Activated T-cell treated with anti-CD3 and anti-CD28 coated beads for 48 hours (primary cell): Measurements from ENCODE around the gene C5orf15.
A peak's percentile ranks its signal among the peaks of the same experiment; 100 is the strongest.
"Not testable (repeated sequence)": the region's sequence is repeated elsewhere in the genome, so short reads cannot be mapped to it uniquely, and the experiment has no call there.

Source experiments
- DNase-seq: peaks from one replicate; pipeline ENCODE4 v3.0.0-alpha.2; 2020; ENCODE audit warnings: low read depth

Gene C5orf15

GRCh38 chr5:133937628-133938027, 30.8 kb downstream of the C5orf15 start:
- DNase-seq, result not testable (repeated sequence)

DNA sequence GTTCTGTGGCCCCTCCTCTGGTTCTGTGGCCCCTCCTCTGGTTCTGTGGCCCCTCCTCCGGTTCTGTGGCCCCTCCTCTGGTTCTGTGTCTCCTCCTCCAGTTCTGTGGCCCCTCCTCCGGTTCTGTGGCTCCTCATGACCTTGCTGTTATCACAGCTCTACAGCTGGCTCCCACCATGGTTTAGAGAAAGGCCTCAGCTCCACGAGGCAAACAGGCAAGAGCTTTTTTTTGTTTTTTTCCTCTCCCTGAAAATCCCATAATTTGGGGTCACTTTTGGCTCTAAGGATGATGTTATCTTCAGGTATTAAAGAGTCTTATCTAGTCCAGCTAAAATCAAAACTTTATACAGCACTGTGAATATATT, 31.8 kb downstream of the C5orf15 start:
- DNase-seq, result no peak

- DNase-seq, result not testable (repeated sequence)
Observed at GRCh38 chr5:133935991-133936650, 32.3 kb downstream of the C5orf15 start.

GRCh38 chr5:133935667-133935940, 32.8 kb downstream of the C5orf15 start:
- DNase-seq, result no peak

- DNase-seq, result no peak
Observed at GRCh38 chr5:133934822-133935666, 33.4 kb downstream of the C5orf15 start.

DNA sequence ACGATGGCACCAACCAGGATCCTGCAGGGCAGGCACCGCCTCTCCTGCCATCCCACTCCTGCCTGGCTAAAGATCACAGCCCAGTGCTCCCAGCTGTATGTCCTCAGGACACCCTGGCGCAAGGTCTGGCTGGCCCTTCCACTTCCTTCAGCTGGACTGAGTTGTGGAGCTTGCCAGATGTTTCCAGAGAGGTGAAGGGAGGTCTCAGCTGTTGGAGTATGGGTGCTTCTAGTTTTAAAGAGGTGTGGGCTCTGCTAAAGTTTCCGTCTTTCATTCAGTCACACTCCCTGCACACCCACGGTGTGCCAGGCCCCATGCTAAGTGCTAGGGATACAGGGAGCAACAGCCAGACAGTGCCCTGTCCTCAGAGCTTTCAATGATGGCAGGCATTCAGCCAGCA, 34.1 kb downstream of the C5orf15 start:
- DNase-seq, result no peak

DNA sequence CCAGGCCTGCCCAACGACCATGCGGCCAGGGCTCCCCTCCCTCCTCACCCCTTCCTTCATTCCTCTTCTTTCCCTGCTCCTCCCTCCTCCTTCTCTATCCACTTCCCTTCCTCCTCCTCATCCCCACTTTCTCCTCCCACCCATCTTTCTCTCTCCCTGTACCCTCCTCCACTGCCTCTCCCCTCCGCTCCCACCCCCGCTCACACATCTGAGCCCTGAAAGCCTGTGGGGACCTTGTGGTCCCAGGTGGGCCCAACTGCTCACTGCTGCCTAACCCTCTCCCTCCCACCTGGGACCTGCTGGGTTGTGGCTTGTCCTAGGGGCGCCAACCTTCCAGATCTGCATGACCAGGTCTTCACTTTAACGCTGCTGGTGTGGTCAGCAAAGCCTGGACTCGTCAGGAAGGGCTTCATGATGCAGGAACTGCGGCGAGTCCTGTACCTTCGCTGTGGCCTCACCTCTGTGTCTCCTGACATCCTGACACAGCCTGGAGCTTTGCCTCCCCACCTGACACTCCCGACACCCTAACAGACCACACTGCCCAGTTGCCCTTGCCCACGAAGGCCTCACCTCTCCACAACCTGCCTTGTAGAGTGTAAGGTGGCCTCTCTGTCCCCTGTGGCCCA, 34.6 kb downstream of the C5orf15 start:
- no peak for DNase-seq

GRCh38 chr5:133933169-133933509, 35.3 kb downstream of the C5orf15 start:
- DNase-seq, result no peak

DNA sequence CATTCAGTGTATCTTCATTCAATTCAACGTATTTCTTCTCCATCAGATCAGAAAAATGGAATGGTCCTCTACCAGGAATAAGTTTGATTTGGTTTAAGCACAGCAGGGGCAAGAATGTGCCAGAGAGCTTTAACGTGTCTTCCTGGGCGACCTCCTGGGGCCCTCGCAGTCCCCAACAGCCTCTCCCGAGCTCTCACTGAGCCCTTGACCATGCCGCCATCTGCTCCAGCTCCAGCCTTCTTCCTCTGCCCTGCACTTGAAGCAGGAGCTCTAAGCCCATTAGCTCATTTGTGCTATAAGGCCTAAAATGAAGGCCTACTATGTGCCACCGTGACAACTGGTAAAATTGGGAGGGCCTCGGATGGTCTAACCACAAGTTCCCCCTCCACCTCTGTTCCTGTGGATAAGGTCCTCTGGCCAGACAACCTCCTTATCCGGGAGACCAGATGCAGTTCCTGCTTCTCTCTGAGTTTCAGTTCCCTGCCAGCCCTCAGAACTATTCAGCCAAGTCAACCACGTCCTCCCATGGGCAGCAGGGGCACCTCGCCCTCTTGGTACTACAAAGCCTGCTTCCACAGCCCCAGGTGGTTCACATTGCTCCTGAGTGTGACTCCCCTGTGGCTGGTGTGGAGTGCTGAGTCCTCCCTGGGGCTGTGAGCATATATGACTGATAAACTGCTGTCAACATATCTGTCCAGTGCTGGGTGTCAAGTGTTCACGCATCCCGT, 35.8 kb downstream of the C5orf15 start:
- DNase-seq, result no peak

- no peak for DNase-seq
Observed at GRCh38 chr5:133931546-133931945, 36.9 kb downstream of the C5orf15 start.

DNA sequence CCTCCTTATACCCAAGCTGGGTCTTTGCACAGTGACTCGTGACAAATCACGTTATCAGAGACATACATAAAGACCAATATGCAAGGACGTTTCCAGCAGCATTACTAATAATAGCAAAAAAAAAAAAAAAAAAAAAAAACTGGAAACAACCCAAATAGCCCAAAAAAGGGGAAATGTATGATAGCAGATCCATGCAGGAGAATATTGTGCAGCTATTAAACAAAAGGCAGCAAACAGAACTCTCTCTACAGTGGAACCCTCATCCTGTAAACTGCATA, 37.7 kb downstream of the C5orf15 start:
- DNase-seq, result no peak

- DNase-seq, result peak; percentile 64
Observed at GRCh38 chr5:133930061-133930812, 38.2 kb downstream of the C5orf15 start.

DNA sequence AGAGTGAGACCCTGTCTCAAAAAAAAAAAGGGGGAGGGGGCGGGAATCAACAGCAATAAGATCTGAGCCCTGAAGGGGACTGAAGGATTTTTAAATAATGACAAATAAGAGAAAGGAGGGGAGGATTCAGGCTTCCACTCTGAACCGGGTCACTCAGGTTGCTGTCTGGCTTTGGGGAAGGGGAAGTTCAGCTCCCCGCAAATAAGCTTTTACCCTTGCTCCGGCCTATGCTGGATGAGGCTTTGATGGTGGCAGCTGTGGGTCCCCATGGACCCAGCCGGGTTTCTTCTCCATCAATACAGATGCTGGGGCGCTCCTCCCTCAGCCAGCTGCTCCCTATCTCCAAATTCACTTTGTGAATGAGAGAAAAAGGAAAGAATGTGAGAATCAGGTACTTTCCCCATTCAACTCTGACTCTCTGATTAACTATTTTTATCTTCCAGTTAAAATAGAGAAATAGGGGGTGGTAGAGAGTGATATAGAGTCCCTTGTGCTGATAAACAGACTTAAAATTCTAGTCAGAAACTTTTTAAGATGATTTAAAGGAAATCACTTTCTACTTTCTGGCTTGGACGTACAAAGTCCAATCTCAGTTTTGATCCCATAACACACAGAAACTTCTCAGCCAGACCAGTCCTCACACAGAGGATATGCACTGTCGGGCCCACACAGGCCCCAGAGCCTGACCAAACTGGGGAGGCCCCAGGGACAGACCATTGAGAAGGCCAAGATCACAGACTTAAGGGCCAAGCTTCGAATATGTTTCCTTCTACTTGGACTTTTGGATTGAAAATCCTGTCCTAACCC, 39.6 kb downstream of the C5orf15 start:
- DNase-seq, result no peak

DNA sequence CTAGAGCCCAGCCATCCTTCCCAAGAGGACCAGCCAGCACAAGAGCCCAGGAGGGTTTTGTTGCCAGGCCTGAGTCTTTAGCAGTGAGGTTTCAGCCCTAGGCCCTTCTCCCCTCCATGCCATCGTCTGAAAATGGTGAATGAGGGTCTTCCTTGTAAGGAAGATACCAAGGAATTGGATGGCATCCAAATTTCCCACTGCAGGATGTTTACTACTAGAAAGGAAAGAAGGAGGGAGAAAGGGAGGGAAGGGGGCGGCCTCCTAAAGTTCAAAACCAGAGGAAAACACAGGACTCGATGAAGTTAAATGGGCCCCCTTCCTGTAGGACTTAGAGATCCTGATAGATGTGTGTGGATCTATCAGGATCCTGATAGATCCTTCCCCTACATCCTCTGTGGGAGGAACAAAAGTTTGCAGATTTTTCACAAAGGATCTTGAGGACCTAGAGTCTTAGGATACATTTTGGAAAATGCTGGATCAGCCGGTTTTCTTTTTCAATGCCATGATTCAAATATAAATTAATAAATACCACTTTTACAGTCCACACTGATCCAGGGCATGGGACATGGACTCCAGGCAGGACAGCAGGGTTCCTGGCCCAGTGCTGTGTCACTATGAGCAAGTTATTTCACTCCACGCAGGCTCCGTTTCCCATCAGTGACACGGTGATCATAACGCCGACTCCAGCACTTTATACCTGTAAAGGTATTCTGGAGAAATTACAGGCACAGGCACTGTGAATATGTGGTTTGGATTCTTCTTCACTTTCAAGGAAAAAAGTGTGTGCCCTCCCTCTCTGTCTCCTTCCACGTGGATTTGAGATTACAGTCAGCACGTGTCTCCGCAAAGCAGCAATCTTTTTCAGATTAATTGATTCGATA, 40.9 kb downstream of the C5orf15 start:
- no peak for DNase-seq

GRCh38 chr5:133926489-133927299, 41.7 kb downstream of the C5orf15 start:
- no peak for DNase-seq

DNA sequence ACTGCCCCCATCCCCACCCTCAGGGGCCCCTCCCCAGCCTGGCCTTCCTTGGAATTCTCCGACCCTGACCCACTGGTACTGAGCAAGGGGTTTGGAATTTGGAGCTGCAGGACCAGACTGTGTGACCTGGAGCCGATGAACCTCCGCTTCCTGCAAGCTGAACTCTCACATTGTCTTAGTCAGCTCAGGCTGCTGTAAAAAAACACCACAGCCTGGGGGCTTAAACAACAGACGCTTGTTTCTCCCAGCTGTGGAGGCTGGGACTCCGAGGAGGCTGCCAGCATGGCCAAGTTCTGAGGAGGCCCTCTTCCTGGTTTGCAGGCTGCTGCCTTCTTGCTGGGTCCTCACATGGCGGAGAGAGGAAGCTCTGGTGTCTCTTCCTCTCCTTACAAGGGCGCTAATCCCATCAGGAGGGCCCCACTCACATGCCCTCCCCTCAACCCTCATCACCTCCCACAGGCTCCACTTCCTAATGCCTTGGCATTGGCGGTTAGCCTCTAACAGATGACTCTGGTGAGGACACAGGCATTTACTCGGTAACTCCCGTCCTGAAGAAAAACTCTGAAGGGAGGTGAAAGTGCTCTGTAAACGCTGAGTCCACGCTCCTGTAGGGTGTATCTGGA, 42.4 kb downstream of the C5orf15 start:
- no peak for DNase-seq

DNA sequence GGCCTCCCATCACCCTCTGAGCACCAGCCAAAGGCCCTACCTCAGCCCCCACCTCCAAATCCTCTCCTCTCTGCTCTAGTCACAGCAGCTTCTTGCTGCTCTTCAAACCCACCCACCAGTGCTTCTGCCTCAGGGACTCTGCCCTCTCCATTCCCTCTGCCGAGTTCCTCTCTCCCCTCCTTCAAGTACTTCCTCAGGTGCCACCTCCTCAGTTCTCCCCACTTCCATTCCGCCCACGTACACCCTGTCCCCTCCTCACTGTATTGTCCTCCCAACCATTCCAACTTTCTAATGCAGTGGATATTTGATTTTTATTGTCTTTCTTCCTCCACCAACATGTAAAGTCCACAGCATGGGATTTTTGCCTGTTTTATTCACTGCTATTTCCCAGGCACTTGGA, 43.2 kb downstream of the C5orf15 start:
- no peak for DNase-seq

- no peak for DNase-seq
Observed at GRCh38 chr5:133924221-133924920, 44.1 kb downstream of the C5orf15 start.

- DNase-seq, result no peak
Observed at GRCh38 chr5:133921979-133922378, 46.4 kb downstream of the C5orf15 start.
